IPS-18c (cell line): ENCODE results near the gene TMEM139.
A peak's percentile ranks its signal among the peaks of the same experiment; 100 is the strongest.
"Not testable (repeated sequence)": the region's sequence is repeated elsewhere in the genome, so short reads cannot be mapped to it uniquely, and the experiment has no call there.

Source experiments
- H3K4me3 ChIP-seq: 2 replicates; pipeline ENCODE4 v1.7.0; 2013; ENCODE audit warnings: low read depth, mild to moderate bottlenecking, low read length, moderate library complexity; ENCODE audit not compliant: insufficient read depth
- H3K9me3 ChIP-seq: one replicate; pipeline ENCODE4 v1.6.1; 2013; ENCODE audit warnings: mild to moderate bottlenecking, low read length, moderate library complexity; ENCODE audit not compliant: control insufficient read depth, insufficient read depth

The TMEM139 gene

DNA sequence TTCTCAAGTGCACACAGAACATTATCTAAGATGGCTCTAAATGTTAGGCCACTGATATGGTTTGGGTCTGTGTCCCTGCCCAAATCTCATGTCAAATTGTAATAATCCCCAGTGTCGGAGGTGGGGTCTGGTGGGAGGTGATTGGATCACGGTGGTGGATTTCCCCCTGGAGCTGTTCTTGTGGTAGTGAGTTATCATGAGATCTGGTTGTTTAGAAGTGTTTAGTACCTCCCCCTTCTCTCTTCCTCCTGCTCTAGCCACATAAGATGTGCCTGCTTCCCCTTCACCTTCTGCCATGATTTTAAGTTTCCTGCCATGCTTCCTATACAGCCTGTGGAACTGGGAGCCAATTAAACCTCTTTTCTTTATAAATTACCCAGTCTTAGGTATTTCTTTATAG is 32.8 kb upstream of the TMEM139 start:
- Histone ChIP-seq H3K9me3 (no peaks in the 10 kb centered on the region), H3K4me3 (no peak overlapping the region)

DNA sequence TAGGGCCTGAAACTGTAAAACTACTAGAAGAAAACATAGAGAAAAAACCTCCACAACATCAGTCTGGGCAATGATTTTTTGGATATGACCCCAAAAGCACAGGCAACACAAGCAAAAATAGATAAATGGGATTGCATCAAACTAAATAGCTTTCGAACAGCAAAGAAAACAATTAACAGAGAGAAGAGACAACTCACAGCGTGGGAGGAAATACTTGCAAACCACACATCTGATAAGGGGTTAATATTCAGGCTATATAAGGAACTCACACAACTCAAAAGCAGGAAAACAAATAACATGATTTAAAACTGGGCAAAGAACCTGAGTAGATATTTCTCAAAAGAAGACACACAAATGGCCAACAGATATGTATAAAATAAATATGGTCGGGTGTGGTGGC is 29.2 kb upstream of the TMEM139 start:
- Histone ChIP-seq H3K9me3 (no peaks in the 10 kb centered on the region), H3K4me3 (no peak overlapping the region)

DNA sequence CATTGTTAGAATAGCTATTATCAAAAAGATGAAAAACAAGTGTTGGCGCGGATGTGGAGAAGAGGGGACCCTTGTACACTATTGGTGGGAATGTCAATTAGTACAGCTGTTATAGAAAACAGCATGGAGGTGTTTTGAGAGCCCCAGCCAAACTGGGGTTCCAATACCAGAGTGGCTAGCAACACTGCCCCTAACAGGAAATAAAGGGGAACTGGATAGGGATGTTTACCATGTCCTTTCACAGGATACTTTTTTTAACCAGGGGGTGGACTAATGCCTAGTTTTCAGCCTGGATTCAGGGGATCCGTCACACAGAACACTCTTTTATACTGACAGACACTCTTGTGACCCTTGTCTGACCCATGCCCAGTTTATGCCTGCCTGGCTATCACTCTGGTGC is 28.4 kb upstream of the TMEM139 start:
- Histone ChIP-seq H3K4me3 (no peak overlapping the region), H3K9me3 (no peaks in the 10 kb centered on the region)

DNA sequence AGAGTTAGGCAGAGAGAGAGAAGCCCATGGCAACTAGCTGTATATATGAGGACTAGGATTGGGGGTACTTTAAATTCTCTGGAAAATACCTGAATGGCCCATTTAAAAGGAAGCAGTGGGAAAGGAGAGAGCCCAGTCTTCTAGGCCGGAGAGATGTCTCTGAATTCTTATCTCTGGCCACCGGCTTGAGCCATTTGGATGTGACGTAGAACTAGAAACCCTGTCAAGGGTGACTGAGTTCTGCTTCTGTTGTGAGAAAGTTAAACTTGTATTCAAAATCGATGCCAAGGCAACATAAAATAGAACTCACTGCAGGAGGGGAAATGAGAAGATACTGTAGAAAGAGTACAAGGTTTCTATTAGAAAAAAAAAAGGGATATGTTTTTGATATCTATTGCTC is 27.8 kb upstream of the TMEM139 start:
- Histone ChIP-seq H3K4me3 (no peak overlapping the region), H3K9me3 (no peaks in the 10 kb centered on the region)

DNA sequence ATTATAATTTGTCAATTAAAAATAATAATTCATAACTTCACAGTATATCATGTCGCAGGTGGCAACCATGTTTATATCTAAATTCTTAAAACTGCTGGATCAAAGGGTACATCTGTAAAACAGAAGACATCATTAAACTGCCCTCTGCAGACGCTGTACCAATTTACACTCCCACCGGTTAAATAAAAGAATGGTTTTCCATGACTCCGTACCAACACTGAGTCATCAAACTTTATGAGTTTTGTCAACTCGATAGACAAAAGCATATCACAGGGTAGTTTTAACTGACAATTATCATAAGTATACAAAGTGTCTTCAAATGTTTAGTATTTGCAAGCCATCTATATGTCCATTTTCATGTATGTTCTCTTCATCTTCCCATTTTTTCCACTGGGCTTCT is 27.3 kb upstream of the TMEM139 start:
- H3K9me3 ChIP-seq = no peaks in the 10 kb centered on the region
- no peak overlapping the region for H3K4me3 ChIP-seq

DNA sequence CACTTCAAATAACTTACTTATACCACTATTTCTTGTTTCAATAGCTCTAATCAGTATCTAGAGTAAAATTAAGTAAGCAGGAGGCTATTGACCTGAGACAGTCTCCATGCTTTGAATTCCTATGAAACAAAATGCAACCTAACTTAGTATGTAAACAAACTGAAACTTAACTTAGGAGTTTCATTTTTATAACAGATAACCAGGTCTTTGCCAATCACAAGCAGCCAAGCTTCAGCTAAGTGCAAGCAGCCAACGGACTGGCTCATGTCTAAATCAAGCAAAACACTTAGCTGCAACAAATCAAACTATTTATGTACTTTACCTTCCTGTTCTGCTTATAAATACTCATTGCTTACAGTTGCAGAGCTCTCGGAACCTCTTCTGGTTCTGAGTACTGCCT is 25.9 kb upstream of the TMEM139 start:
- Histone ChIP-seq H3K9me3 (no peaks in the 10 kb centered on the region), H3K4me3 (no peak overlapping the region)

DNA sequence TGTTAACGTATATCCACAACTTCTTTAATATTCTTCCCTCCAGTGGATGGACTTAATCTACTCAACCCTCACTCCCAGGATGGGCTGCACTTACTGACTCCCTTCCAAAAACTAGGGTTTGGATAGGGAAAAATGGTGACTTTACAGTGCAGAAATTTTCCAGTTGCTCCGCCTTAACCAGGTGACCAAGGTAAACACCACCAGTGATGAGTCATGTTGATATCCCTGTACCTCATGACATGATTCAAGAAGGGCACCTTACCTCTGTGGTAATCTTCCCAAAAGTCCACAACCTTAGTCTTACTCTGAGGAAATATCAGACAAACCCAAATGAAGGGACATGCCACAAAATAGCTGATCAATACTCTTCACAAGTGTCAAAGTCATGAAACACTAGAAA is 25.0 kb upstream of the TMEM139 start:
- H3K9me3 ChIP-seq = no peaks in the 10 kb centered on the region
- H3K4me3 ChIP-seq = no peak overlapping the region

DNA sequence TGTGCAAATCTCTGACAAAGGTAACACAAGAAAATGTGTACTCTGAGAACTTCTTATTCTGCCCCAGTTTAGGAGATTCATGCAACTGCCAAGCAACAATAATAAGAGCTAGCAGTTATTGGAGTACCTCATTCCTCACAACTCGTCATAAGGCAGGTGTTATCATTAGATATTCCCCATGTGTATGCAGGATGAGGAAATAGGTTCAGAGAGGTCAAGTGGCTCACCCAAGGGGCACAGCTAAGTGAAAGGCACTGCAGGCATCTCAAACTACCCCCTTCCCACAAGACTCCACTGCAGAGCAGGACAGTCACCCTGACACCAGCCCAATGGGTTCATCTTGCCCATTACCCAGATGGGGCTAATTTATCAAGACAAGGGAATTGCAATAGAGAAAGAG is 22.9 kb upstream of the TMEM139 start:
- Histone ChIP-seq H3K9me3 (no peaks in the 10 kb centered on the region), H3K4me3 (no peak overlapping the region)

DNA sequence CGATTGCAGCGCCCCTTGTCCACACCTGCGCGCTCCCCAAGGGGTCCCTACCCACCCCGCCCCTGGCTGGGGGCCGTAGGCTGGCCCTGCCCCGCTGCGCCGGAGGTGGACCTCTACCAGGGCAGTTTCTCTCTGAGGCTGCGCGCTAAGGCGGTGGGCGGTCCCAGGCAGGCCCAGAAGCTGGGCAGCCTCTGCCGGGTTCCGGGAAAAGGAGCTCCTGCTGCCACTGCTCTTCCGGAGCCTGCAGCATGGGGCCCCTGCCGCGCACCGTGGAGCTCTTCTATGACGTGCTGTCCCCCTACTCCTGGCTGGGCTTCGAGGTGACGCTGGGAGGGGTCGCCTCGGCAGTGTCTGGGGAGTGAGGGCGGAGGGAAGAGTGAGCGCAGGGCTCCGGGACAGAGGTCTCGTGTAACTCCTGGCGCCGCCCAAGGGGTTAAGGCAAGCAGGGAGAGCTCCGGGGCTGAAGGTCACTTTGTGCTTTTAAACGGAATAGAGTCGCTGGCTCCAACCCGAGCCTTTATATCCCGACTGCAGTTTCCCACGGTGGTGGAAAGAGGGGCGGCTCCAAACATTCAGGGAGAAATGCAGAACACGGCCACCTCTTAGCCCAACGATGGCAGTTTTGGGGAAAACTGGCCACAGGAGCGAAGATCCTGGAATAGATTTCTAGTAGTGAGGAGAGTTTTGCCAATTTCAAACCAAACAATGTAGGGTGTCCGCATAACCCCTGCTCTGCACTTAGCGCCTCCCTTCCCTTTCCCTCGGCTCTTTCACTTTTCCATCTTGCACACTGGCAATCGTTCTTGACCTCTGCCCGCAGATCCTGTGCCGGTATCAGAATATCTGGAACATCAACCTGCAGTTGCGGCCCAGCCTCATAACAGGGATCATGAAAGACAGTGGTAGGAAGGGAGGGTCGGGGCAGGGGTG is 21.2 kb upstream of the TMEM139 start, which contains the start of gene GSTK1:
Gene GSTK1, plus strand, starts transcription at position 176 of the 930 bp plus-strand sequence. Its CDS starts 73 bp downstream, at position 249.
- peak within 1 kb of the TSS; percentile 95 for H3K4me3 ChIP-seq
- H3K9me3 ChIP-seq = no peaks in the 10 kb centered on the region

DNA sequence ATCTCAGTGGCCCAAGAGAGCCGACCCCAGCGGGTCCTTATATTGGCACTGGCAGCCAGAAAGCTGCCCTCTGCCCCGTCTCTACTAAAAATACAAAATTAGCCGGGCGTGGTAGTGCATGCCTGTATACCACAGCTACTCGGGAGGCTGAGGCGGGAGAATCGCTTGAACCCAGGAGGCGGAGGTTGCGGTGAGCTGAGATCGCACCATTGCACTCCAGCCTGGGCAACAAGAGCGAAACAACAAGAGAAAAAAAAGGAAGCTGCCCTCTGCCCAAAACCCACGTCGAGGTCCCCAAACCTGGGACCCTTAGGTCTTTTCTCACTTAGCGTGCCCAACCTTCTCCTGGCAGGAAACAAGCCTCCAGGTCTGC is 20.6 kb upstream of the TMEM139 start:
- H3K9me3 ChIP-seq = not testable (repeated sequence)
- peak overlapping the region; percentile 95 for H3K4me3 ChIP-seq

DNA sequence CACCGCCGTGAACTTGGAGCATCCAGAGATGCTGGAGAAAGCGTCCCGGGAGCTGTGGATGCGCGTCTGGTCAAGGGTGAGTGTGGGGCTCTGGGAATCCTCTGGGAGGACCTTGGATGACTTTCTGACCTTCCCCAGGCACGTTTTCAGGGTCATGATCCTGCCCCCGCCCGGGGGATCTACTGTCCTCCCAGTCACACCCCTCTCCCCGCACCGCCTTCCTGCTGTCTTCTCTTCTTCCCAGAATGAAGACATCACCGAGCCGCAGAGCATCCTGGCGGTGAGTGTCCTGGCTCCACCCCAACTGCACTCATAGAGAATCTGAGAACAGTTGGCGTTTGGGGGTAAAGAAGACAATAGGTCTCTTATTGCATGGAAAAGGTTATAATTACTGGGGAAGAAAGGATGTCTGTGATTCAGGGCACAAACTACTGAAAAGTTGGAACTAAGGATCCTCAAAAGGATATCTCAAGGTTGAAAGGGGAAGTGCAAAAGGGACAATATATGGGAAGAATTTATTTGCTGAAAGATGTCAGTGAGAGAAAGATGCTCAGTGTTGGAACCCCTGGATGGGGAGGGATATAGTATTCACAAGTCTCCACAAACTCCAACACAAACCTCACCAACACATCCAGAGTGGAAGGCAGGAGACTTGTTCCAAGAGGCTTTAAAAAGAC is 19.6 kb upstream of the TMEM139 start:
- Histone ChIP-seq H3K9me3 (no peaks in the 10 kb centered on the region), H3K4me3 (no peak overlapping the region)

DNA sequence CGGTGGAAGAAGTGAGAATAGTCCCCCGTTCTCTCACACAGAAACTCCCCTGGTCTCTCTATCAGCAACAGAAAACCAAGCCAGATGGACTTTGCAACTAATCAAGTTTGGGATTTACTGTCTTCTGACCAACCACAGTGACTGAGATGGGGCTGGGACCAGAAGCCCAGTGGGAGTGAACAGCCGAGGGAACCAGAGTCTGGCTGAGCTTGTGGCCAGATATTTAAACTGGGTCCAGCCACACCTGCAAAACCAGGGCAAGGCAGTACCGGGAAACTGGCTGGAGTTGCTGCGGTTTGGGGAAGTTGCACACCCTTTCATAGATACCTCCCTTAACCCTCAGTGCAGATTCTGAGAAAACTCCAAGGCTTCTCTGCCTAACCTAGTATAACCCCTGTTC is 15.5 kb upstream of the TMEM139 start:
- H3K9me3 ChIP-seq = no peaks in the 10 kb centered on the region

DNA sequence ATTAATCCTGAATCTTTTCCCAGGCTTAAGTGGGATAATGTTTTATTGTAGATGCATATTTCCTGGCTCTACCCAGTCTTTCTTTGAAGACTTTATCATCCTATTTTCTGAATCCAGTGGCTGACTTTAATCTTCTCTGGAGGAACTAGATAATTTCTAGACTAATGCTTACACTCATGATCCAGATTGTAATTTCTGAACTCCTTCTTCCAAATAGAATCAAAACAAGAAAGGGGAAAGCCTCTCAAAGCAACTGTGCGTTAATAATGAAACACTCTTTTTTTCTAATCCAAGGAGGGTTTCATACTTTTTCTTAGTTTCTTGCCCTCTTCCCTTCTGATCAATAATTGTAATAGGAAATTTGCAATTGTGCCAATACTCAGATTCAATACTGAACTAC is 13.5 kb upstream of the TMEM139 start:
- Histone ChIP-seq H3K4me3 (no peak overlapping the region), H3K9me3 (no peaks in the 10 kb centered on the region)

More for the DNA sequence above, 15.5 kb upstream of the TMEM139 start:
- H3K4me3 ChIP-seq = no peak overlapping the region

DNA sequence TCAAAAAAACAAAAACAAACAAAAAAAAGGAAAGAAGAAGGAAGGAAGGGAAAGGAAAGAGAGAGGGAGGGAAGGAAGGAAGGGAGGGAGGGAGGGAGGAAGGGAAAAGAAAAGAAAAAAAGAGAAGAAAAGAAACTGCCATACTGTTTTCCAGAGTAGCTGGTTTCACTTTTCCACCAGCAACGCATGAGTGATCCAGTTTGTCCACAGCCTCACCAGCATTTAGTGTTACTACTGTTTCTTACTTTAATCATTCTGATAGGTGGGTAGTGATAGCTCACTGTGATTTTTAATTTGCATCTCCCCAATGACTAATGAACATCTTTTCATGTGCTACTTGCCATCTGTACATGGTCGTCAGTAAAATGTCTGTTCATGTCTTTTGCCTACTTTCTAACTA is 11.9 kb upstream of the TMEM139 start:
- Histone ChIP-seq H3K4me3 (no peak overlapping the region), H3K9me3 (no peaks in the 10 kb centered on the region)

DNA sequence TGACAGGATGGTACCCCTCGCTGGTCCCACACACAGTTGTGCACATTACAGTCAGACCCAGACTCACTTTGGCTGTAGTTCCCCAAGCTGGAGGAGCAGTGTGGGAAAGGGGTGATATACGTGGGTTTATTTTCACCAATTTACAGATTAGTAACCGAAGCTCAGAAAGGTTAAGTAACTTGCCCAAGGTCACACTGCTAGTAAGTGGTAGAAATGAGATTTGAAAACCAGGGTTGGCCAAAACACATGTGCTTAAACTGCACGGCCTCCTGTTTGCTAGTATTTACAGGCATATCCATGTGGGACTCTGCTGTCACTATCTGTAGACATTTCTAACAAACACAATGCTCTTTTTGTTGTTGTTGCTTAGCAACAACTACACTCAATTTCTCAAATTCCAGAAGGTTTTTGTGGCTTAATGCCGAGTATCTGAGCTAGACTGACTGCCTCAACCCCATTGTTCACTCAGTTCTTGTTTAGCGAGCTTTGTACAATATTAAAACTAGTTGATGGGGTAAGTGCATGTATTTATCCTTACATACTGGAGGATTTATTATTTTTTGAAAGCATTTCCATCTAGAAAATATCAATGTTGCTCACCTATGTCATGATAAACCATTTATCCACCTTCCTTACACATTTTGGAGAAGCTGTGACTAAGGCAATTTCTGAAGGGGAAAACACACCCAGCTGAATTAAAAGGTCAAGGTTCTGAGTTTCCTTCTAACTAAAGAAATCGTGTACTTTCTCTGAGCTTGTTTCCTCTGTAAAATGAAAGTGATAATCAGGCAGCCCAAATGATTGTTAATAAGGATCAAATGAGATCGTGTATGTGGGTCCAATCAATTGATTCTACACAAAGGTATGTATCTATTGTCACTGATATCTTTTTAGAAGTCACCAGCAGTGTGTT is 5.3 kb upstream of the TMEM139 start:
- no peak overlapping the region for H3K4me3 ChIP-seq

DNA sequence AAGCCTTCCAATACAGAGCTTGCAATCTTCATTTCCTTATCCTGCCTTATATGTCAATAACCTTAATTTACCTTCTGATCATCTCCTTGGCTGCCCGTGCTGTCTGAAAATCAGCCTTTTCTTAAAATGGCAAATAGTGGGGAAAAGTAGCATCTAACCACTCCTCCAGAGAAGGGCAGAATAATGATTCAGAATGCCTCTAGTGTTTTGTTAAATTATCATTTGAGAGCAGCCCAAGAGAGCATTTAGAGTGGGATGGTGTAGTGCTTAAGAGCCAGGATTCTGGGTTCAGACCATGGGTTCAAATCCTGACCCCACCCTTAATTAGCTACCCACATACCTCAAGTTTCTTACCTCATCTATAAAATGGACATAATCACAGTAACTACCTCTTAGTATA is 4.6 kb upstream of the TMEM139 start:
- no peak overlapping the region for H3K4me3 ChIP-seq
- no peaks in the 10 kb centered on the region for H3K9me3 ChIP-seq

More for the DNA sequence above, 5.3 kb upstream of the TMEM139 start:
- H3K9me3 ChIP-seq = no peaks in the 10 kb centered on the region

DNA sequence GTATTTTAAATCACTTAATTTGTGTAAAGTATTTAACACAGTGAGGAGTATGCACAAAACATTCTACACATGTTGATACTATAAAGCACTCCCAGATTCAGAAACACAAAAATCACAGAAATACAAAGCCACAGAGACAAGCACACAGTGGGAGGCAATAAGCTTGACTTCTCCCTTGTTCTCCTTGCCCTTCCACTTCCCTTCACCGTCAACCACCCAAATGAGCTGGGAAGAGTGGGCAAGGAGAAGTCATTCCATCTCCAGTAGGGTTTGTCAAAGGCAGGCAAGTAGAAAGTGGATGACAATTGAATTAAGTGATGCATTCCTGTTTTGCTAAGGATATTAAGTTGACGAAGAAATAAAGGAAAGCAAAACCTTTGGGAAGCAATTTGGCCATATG is 4.2 kb upstream of the TMEM139 start:
- Histone ChIP-seq H3K4me3 (no peak overlapping the region), H3K9me3 (no peaks in the 10 kb centered on the region)
